ENCODE results near the gene HCST.

DNA sequence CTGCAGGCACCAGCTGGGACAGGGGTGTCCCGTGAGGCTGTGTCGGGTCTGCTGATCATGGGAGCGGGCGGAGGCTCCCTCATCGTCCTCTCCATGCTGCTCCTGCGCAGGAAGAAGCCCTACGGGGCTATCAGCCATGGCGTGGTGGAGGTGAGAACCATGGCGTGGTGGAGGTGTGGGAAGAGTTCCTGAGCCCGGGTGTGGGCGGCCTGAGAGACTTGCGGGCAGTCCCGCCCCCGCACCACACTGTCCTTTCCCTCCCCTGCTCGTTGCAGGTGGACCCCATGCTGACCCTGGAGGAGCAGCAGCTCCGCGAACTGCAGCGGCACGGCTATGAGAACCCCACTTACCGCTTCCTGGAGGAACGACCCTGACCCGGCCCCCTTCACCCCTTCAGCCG is 23.3 kb upstream of the HCST start:
- TF ChIP-seq EZH2 (IDR thresholded peaks at IDR 0.05; ENCODE audit: borderline replicate concordance, low read length) (no peak), CTCF (conservative IDR thresholded peaks at IDR 0.05 in 1 of 2, IDR thresholded peaks at IDR 0.05 in 1 of 2; ENCODE audit: extremely low read depth in 1 of 2, insufficient read depth in 1 of 2, low read depth in 1 of 2, low read length in 2 of 2) (no peak)

Data from mammary epithelial cell (primary cell).